ENCODE measurements around the gene VPS41. TPM values are rescaled to one million over a fixed set of nuclear protein-coding genes. Genes with fewer than 3 reads are reported as not detected.
A peak's percentile ranks its signal among the peaks of the same experiment; 100 is the strongest.

VPS41 gene
- total and polyA plus RNA-seq, 10 of the 15 experiments (the other 5 are each of a cell fraction or from before 2014, with no cell fraction given) = 15.3 to 63.2 (median 47.0) TPM

- TF ChIP-seq HSF1 (IDR thresholded peaks at IDR 0.05; ENCODE audit: low read depth, low read length) (no peak), ZBTB11 (CRISPR knock-in tag; IDR thresholded peaks at IDR 0.05) (no peak), SRF (IDR thresholded peaks at IDR 0.05; ENCODE audit: low read depth in 2 of 2, low read length in 2 of 2) (0 out of 4 replicates have a peak, but pooled peaks of 1 of the 2 experiments have one; percentile 20), SPI1 (IDR thresholded peaks at IDR 0.05; ENCODE audit: borderline replicate concordance, insufficient read depth, low read depth, low read length) (peak; percentile 10; the same call in 1 of the 2 replicates), SUPT20H (IDR thresholded peaks at IDR 0.05; ENCODE audit: borderline replicate concordance, control insufficient read depth, low read depth, low read length) (no peak), PKNOX1 (IDR thresholded peaks at IDR 0.05) (no peak), E2F4 (IDR thresholded peaks at IDR 0.05; ENCODE audit: low read depth, low read length) (0 out of 2 replicates have a peak, but pooled peaks have one; percentile 50), MEF2A (IDR thresholded peaks at IDR 0.05; ENCODE audit: insufficient read depth, low read depth, low read length) (no peak), ZNF687 (IDR thresholded peaks at IDR 0.05) (no peak), POU2F2 (IDR thresholded peaks at IDR 0.05; ENCODE audit: borderline replicate concordance, low read depth, low read length) (peak; percentile 44; the same call in 1 of the 3 replicates), SP1 (IDR thresholded peaks at IDR 0.05; ENCODE audit: low read depth, low read length) (no peak), KDM1A (IDR thresholded peaks at IDR 0.05; ENCODE audit: borderline replicate concordance) (no peak), ZZZ3 (IDR thresholded peaks at IDR 0.05; ENCODE audit: control insufficient read depth, insufficient read length, low read depth) (no peak), NKRF (conservative IDR thresholded peaks at IDR 0.05) (no peak; the same call in 1 of the 2 replicates), ATF7 (IDR thresholded peaks at IDR 0.05; ENCODE audit: low read depth) (peak; percentile 38; the same call in 1 of the 2 replicates), POLR2A (IDR thresholded peaks at IDR 0.05; ENCODE audit: low read depth, low read length) (peak; percentile 78)
Observed at GRCh38 chr7:38908759-38909335, at the start of gene VPS41 (continued).
